ENCODE results near the gene TSPAN9. TPM values are rescaled to one million over a fixed set of nuclear protein-coding genes. Genes with fewer than 3 reads are reported as not detected.

Gene TSPAN9
- total RNA-seq, 2 donors from 2014 or later: 0.58 to 1.2 TPM

DNA sequence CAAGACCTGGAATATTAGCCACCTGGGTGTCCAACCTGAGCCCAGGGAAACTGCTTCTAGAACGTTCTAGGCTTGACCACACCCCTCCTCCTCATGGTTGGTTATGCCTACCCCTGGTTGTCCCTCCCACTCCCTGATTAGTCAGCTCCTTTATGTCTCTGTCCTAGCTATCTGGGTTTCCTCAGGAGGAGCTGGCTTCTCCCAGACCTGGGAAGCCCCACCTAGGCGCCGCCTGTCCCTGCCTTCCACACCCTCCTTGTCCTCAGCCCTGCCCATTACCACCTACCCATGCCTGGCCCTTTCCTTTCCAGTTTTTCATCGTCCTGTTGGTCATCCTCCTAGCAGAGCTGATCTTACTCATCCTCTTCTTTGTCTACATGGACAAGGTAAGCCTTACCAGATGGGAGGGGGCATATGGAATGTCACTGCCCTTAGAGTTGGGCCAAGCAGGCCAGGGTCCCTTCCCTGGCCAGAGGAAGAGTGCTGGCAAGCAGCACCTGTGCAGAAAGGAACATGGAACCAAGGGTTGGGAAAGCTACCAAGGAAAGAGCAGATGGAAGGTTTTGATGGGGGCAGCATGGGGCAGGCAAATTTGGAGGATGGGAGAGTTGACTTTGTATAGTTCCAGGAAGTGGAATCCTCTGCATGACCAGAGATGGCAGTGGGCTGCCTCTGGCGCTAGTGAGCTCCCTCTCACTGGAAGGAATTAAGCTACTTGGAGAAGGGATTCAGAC, 201.7 kb downstream of the TSPAN9 start:
- Mint-ChIP-seq H3K9me3 (no peaks in the 10 kb centered on the region), H3K27me3 (ENCODE audit: low read depth) (peaks cover 27% of the 10 kb centered on the region), H3K4me3 (no peak overlapping the region), H3K36me3 (ENCODE audit: insufficient read depth in 2 of 2) (no peaks in the 10 kb centered on the region), H3K27ac (no peak overlapping the region), H3K4me1 (ENCODE audit: low read depth) (no peaks in the 10 kb centered on the region)
- no peak for DNase-seq
- no peak for ATAC-seq (replicated peaks in 1 of 2)

DNA sequence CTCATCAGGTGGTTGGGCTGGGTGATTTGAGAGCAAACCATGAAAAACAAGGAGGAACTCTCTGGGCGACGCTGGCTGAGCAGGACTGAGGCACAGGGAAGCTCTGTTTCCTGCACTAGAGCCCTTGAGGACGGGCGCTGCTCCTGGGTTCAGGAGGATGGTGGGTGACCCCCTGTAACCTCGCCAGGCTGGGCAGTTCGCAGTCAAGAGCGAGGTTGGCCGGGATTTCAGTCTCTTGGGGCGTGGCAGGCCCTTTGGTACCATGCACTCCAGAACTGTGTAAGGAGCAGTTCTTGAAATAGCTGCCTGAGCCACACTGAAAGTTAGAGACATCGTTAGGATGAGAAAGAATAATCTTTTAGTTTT, 202.2 kb downstream of the TSPAN9 start:
- Mint-ChIP-seq H3K27ac (no peak overlapping the region), H3K36me3 (ENCODE audit: insufficient read depth in 2 of 2) (no peaks in the 10 kb centered on the region), H3K4me3 (no peak overlapping the region), H3K9me3 (no peaks in the 10 kb centered on the region), H3K4me1 (ENCODE audit: low read depth) (no peaks in the 10 kb centered on the region), H3K27me3 (ENCODE audit: low read depth) (peaks cover 27% of the 10 kb centered on the region)
- ATAC-seq (replicated peaks in 1 of 2) (no peak), DNase-seq (no peak)

DNA sequence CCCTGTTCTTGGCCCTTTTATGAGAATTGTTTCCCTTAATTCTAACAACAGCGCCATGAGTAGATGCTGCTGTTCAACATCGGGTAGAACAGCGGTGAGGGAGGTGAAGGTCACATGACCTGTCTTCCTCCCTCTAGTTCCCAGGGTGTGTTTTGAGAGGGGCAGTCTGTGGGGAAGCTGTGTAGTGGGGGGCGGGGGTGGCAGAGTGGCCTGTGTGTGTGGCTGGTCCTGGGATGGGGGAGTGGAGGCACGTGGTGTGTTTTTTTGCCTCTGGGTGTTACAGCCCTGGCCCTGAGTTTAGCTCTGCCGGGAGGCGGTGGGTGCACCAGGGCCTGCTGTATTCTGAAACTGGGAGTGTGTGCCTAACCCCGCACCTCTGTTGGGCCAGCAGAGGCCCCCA, 202.7 kb downstream of the TSPAN9 start:
- ATAC-seq (replicated peaks in 1 of 2) (no peak), DNase-seq (no peak)
- H3K27me3 Mint-ChIP-seq (ENCODE audit: low read depth): peaks cover 27% of the 10 kb centered on the region
- no peaks in the 10 kb centered on the region for H3K9me3 Mint-ChIP-seq
- H3K4me1 Mint-ChIP-seq (ENCODE audit: low read depth): no peaks in the 10 kb centered on the region
- H3K36me3 Mint-ChIP-seq (ENCODE audit: insufficient read depth in 2 of 2): no peaks in the 10 kb centered on the region
- no peak overlapping the region for H3K4me3 Mint-ChIP-seq
- H3K27ac Mint-ChIP-seq: no peak overlapping the region

DNA sequence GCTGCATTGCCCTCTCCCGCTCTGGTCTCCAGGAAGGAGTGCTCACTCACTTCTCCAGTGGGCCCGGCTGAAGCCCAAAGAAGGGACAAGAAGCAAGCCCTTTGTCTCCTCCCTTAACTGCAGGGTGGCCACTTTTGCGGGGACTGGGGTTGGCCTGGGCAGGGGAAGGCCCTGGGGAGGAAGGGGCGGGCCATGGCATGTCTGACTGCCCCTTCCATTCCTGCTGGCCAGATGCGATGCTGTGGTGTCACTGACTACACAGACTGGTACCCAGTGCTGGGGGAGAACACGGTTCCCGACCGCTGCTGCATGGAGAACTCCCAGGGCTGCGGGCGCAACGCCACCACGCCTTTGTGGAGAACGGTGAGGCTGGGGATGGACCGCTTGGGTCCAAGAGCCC, 203.8 kb downstream of the TSPAN9 start:
- no peak for ATAC-seq (replicated peaks in 1 of 2)
- Mint-ChIP-seq H3K27me3 (ENCODE audit: low read depth) (peaks cover 27% of the 10 kb centered on the region), H3K27ac (no peak overlapping the region), H3K4me3 (no peak overlapping the region), H3K4me1 (ENCODE audit: low read depth) (no peaks in the 10 kb centered on the region), H3K36me3 (ENCODE audit: insufficient read depth in 2 of 2) (no peaks in the 10 kb centered on the region), H3K9me3 (no peaks in the 10 kb centered on the region)
- no peak for DNase-seq

DNA sequence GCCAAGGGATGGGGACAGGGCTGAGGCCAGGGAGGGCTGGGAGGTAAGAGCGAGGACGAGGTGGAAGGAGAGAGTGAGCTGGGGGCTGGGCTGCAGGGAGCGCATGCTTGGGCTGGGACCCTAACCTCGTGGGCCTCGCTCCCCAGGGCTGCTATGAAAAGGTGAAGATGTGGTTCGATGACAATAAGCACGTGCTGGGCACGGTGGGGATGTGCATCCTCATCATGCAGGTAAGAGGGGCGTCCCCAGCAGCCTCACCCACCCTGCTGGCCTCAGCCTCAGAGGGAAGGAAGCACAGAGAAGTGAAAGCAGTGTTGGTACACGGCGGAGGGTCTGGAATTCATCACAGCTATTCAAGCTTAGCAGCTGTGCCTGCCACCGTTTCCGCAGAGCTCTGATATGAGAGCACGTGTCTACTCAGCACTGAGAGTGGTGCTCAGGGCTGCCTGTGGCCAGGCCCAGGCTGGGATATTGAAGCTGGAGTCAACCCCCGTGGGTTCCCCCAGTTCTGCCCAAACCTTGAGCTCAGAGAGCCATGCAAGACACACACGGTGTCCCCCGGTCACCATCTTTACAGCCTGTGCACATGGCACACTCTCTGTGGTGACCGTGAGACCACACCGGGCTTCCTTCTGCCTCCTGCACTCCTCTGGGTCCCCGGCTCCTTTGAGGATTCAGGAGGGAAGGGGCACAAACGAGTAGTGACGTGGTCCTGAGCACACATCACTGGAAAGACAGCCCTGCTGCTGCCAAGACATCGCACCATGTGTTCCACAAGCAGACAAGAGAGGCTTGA, 204.6 kb downstream of the TSPAN9 start:
- ATAC-seq (replicated peaks in 1 of 2) (no peak), DNase-seq (no peak)
- Mint-ChIP-seq H3K4me1 (ENCODE audit: low read depth) (no peaks in the 10 kb centered on the region), H3K27ac (no peak overlapping the region), H3K36me3 (ENCODE audit: insufficient read depth in 2 of 2) (no peaks in the 10 kb centered on the region), H3K27me3 (ENCODE audit: low read depth) (peaks cover 19% of the 10 kb centered on the region), H3K9me3 (no peaks in the 10 kb centered on the region), H3K4me3 (no peak overlapping the region)

DNA sequence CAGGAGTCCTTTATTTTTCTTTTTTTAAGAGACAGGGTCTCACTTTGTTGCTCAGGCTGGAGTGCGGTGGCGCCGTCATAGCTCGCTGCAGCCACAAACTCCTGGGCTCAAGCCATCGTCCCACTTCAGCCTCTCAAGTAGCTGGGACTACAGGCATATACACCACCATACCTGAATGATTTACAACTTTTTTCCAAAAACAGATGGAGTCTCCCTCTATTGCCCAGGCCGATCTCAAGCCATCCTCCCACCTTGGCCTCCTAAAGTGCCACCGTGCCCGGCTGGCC, 205.1 kb downstream of the TSPAN9 start:
- Mint-ChIP-seq H3K4me1 (ENCODE audit: low read depth) (no peaks in the 10 kb centered on the region), H3K27me3 (ENCODE audit: low read depth) (peaks cover 13% of the 10 kb centered on the region), H3K36me3 (ENCODE audit: insufficient read depth in 2 of 2) (no peaks in the 10 kb centered on the region), H3K27ac (no peak overlapping the region), H3K4me3 (no peak overlapping the region), H3K9me3 (no peaks in the 10 kb centered on the region)
- DNase-seq (no peak), ATAC-seq (replicated peaks in 1 of 2) (no peak)

DNA sequence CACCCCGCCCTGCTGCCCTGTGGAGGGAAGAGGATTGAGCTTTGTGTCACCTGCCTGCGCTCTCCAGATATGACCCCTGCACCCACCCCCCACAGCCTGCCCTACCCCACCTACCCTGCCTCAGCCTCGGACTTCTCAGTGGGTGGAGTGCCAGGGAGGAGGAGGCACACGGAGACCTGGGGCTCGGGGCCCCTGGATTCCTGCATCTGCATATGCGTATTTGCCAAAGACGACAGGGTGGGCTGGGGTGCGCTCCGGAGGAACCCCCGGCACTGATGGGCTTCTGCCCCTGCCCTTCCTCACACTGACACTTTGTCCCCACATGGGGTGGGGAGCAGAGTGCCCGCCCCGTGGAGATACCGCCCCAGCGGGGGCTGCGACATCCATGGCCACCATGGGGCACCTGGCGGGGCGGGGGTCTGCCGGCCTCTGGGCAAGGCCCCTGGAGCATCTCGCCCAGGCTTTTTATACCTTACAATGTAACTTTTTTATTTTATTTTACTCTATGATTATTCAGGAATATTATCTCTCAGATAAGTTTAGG, 206.0 kb downstream of the TSPAN9 start:
- no peak overlapping the region for H3K27ac Mint-ChIP-seq
- H3K4me3 Mint-ChIP-seq: no peak overlapping the region
- no peaks in the 10 kb centered on the region for H3K4me1 Mint-ChIP-seq (ENCODE audit: low read depth)
- no peaks in the 10 kb centered on the region for H3K36me3 Mint-ChIP-seq (ENCODE audit: insufficient read depth in 2 of 2)
- ATAC-seq (replicated peaks in 1 of 2): no peak
- no peaks in the 10 kb centered on the region for H3K9me3 Mint-ChIP-seq
- no peak for DNase-seq
- peaks cover 6% of the 10 kb centered on the region for H3K27me3 Mint-ChIP-seq (ENCODE audit: low read depth)

DNA sequence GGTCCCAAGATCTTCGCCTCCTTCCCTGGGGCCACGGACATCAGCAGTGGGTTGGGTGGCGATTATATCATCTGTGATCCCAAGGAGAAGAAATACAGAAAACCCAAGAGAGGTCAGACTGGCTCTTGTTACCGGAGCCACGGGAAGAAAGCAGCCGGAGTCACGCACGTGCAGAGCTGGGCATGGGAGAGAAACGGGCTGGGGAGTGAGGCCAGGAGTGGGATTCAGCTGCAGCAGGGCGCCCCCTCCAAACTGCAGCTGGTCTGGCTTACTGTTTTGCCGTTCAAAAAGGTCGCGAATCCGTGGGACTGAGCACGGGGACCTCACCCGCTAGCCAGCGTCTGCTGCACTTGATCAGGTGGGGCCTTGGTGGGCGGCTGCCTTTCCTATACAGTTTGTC, 207.2 kb downstream of the TSPAN9 start:
- no peak for ATAC-seq (replicated peaks in 1 of 2)
- no peak overlapping the region for H3K4me3 Mint-ChIP-seq
- H3K27me3 Mint-ChIP-seq (ENCODE audit: low read depth): no peaks in the 10 kb centered on the region
- H3K27ac Mint-ChIP-seq: no peak overlapping the region
- H3K9me3 Mint-ChIP-seq: no peaks in the 10 kb centered on the region
- no peak for DNase-seq
- no peaks in the 10 kb centered on the region for H3K36me3 Mint-ChIP-seq (ENCODE audit: insufficient read depth in 2 of 2)
- no peaks in the 10 kb centered on the region for H3K4me1 Mint-ChIP-seq (ENCODE audit: low read depth)

DNA sequence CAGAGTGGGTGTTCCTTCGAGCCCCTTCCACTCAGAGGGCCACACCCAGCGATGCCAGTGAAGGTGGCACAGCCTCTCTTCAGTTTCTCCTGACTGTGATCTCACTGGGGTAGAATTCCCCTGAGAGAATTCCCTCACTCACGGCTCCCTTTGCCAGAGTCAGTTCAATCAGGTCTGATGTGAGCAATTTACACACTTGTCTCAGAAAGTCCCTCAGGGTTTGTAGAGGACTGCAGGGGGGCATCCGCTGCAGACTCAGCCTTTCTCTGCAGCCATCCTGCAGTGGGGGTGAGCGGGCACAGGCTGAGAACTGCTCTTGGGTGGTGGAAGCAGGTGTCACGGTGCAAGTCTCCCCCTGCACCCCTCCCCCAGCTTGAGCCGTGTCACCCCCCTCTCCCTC, 208.4 kb downstream of the TSPAN9 start:
- no peaks in the 10 kb centered on the region for H3K27me3 Mint-ChIP-seq (ENCODE audit: low read depth)
- no peak for ATAC-seq (replicated peaks in 1 of 2)
- H3K4me3 Mint-ChIP-seq: no peak overlapping the region
- H3K27ac Mint-ChIP-seq: no peak overlapping the region
- DNase-seq: no peak
- no peaks in the 10 kb centered on the region for H3K36me3 Mint-ChIP-seq (ENCODE audit: insufficient read depth in 2 of 2)
- no peaks in the 10 kb centered on the region for H3K9me3 Mint-ChIP-seq
- no peaks in the 10 kb centered on the region for H3K4me1 Mint-ChIP-seq (ENCODE audit: low read depth)

DNA sequence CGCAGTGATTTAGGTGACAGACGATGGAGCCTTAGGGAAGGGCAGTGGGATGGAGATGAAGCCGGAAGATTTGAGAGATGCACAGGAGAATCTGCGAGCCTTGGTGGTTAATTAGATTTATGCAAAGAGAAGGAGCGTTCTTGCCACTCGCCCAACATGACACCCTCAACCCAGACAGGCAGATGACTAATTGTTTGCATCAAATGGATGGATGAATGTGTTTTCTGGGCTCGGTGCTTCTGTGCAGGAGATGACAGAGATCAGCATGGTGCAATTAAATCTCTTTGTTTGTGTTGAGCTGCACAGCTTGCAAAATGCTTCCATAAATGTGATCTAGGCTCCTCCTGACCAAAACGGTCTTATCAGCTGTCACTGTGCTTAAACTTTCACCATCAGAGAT, 211.5 kb downstream of the TSPAN9 start:
- H3K27me3 Mint-ChIP-seq (ENCODE audit: low read depth): no peaks in the 10 kb centered on the region
- no peaks in the 10 kb centered on the region for H3K36me3 Mint-ChIP-seq (ENCODE audit: insufficient read depth in 2 of 2)
- no peaks in the 10 kb centered on the region for H3K9me3 Mint-ChIP-seq
- no peak overlapping the region for H3K27ac Mint-ChIP-seq
- H3K4me1 Mint-ChIP-seq (ENCODE audit: low read depth): no peaks in the 10 kb centered on the region
- ATAC-seq (replicated peaks in 1 of 2): no peak
- no peak for DNase-seq
- no peak overlapping the region for H3K4me3 Mint-ChIP-seq

DNA sequence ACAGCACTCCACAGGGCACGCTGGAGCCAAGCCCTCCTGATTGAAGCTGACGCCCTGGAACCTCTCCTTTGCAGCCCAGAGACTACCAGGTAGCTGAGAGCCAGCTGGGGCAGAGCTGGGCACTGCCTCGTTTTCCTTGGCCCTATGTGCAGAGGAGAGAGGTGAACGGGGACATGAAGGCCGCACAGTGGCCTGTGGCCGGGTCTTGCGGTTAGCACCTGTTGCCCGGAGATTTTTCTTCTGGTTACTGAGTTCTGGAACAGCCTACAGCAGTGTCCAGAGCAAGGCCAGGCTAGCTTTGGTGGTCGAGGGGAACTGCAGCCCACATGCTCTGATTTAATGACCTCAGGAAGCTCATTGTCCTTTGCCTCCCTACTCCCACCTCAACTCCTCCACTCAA, 212.5 kb downstream of the TSPAN9 start:
- Mint-ChIP-seq H3K27me3 (ENCODE audit: low read depth) (no peaks in the 10 kb centered on the region), H3K9me3 (no peaks in the 10 kb centered on the region), H3K4me3 (no peak overlapping the region), H3K36me3 (ENCODE audit: insufficient read depth in 2 of 2) (no peaks in the 10 kb centered on the region), H3K4me1 (ENCODE audit: low read depth) (no peaks in the 10 kb centered on the region), H3K27ac (no peak overlapping the region)
- DNase-seq: no peak
- no peak for ATAC-seq (replicated peaks in 1 of 2)

DNA sequence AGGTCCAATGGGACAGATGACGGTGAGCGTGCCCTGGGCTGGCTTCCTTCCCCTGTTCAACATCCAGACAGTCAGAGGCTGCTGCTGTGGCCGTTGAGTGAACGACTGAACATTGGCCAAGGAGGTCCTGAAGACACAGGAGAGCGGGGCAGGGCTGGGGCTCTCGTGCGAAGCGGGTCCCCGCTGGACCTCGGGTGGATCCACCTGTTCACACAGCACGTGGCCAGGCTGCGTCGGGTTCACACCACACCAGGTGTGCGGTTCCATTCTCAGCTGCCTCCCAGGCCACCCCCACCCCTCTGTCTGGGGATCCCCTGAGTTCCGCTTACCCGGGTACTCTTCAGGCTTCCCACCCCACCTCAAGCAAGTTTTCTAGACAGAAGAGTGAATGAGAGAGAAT, 214.8 kb downstream of the TSPAN9 start:
- Mint-ChIP-seq H3K27ac (no peak overlapping the region), H3K4me1 (ENCODE audit: low read depth) (no peaks in the 10 kb centered on the region), H3K9me3 (no peaks in the 10 kb centered on the region), H3K4me3 (no peak overlapping the region), H3K36me3 (ENCODE audit: insufficient read depth in 2 of 2) (no peaks in the 10 kb centered on the region), H3K27me3 (ENCODE audit: low read depth) (no peaks in the 10 kb centered on the region)
- ATAC-seq (replicated peaks in 1 of 2) (no peak), DNase-seq (no peak)

DNA sequence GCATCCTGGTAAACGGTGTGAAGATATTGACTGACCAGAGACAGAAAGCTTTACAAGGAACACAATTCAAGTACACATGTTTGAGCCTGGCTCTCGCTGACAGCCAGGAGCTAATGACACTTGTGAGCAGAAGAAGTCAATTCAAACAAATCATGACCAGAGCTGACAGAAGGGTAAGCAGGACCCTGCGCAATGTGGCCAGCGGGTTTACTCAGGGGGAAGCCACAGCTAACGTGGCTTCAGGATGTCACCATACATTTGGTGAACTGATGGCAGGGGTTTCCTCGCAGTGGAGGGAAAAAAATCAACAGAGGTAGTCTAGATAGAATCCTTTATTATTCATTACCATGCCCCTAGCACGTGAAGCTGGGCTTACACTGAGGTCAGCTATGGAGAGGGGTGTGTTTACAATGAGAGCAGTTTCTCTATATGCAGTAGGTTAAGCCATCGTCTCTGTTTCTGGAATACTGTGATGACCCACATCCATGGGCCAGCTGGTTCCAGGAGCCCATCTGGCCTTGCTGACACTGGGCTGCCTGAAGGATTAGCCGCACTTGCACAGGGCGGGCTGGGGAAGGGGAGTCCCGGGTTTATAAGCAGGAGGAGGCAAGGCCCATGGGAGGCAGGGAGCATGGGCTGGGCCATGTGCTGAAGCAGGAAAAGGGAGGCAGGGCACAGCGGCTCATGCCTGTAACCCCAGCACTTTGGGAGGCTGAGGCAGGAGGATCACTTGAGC, 215.7 kb downstream of the TSPAN9 start:
- Mint-ChIP-seq H3K27me3 (ENCODE audit: low read depth) (no peaks in the 10 kb centered on the region), H3K27ac (no peak overlapping the region), H3K36me3 (ENCODE audit: insufficient read depth in 2 of 2) (no peaks in the 10 kb centered on the region), H3K4me3 (no peak overlapping the region), H3K4me1 (ENCODE audit: low read depth) (no peaks in the 10 kb centered on the region), H3K9me3 (no peaks in the 10 kb centered on the region)
- DNase-seq (no peak), ATAC-seq (replicated peaks in 1 of 2) (no peak)

All from activated T-cell treated with anti-CD3 and anti-CD28 coated beads, Interleukin-2, amount 50 U/mL, for 72 hours (primary cell).